HUES48 (cell line): ENCODE results near the gene ARHGAP1.
"Not testable (repeated sequence)": the region's sequence is repeated elsewhere in the genome, so short reads cannot be mapped to it uniquely, and the experiment has no call there.

ENCODE experiments used
- H3K27ac ChIP-seq: one replicate; pipeline ENCODE4 v1.7.0; 2013; ENCODE audit warnings: low read depth, low read length, inconsistent platforms
- H3K27me3 ChIP-seq: 2 replicates; pipeline ENCODE4 v1.6.1; 2013; ENCODE audit warnings: mild to moderate bottlenecking, low read length; ENCODE audit not compliant: control insufficient read depth, insufficient read depth
- H3K36me3 ChIP-seq: 2 replicates; pipeline ENCODE4 v1.6.1; 2013; ENCODE audit warnings: low read length; ENCODE audit not compliant: control insufficient read depth, insufficient read depth
- H3K4me1 ChIP-seq: 2 replicates; pipeline ENCODE4 v1.6.1; 2013; ENCODE audit warnings: mild to moderate bottlenecking, low read length; ENCODE audit not compliant: control insufficient read depth, insufficient read depth
- H3K4me3 ChIP-seq: 2 replicates; pipeline ENCODE4 v1.5.1; 2013; ENCODE audit warnings: mild to moderate bottlenecking, low read depth, low read length
- H3K9ac ChIP-seq: 2 replicates; pipeline ENCODE4 v1.6.1; 2013; ENCODE audit warnings: mild to moderate bottlenecking, low read depth, low read length, moderate library complexity
- H3K9me3 ChIP-seq: 2 replicates; pipeline ENCODE4 v1.6.1; 2013; ENCODE audit warnings: low read length; ENCODE audit not compliant: control insufficient read depth, insufficient read depth

The ARHGAP1 gene

GRCh38 chr11:46677991-46678740 is 22.3 kb downstream of the ARHGAP1 start:
- H3K9ac ChIP-seq: no peak overlapping the region

GRCh38 chr11:46677169-46677568 is 23.2 kb downstream of the ARHGAP1 start:
- H3K27ac ChIP-seq: no peak overlapping the region
- no peaks in the 10 kb centered on the region for H3K9me3 ChIP-seq
- peaks cover 20% of the 10 kb centered on the region for H3K4me1 ChIP-seq
- H3K4me3 ChIP-seq: no peak overlapping the region
- no peaks in the 10 kb centered on the region for H3K27me3 ChIP-seq
- no peak overlapping the region for H3K9ac ChIP-seq
- H3K36me3 ChIP-seq: peaks cover 48% of the 10 kb centered on the region

More at GRCh38 chr11:46677991-46678740, 22.3 kb downstream of the ARHGAP1 start:
- Histone ChIP-seq H3K27ac (no peak overlapping the region), H3K4me3 (no peak overlapping the region), H3K36me3 (peaks cover 38% of the 10 kb centered on the region), H3K27me3 (no peaks in the 10 kb centered on the region), H3K9me3 (no peaks in the 10 kb centered on the region), H3K4me1 (peaks cover 20% of the 10 kb centered on the region)

- no peaks in the 10 kb centered on the region for H3K9me3 ChIP-seq
- H3K4me3 ChIP-seq: no peak overlapping the region
- no peak overlapping the region for H3K27ac ChIP-seq
- no peaks in the 10 kb centered on the region for H3K27me3 ChIP-seq
- H3K9ac ChIP-seq: no peak overlapping the region
- H3K4me1 ChIP-seq: peaks cover 20% of the 10 kb centered on the region
- peaks cover 54% of the 10 kb centered on the region for H3K36me3 ChIP-seq
Measured at GRCh38 chr11:46676436-46677158, 23.8 kb downstream of the ARHGAP1 start.

- no peaks in the 10 kb centered on the region for H3K27me3 ChIP-seq
- H3K4me3 ChIP-seq: no peak overlapping the region
- no peak overlapping the region for H3K9ac ChIP-seq
- H3K9me3 ChIP-seq: no peaks in the 10 kb centered on the region
- peaks cover 57% of the 10 kb centered on the region for H3K36me3 ChIP-seq
- no peak overlapping the region for H3K27ac ChIP-seq
- peaks cover 20% of the 10 kb centered on the region for H3K4me1 ChIP-seq
Measured at GRCh38 chr11:46675949-46676348, 24.5 kb downstream of the ARHGAP1 start.

- H3K27ac ChIP-seq: peak overlapping the region; percentile 76
- peak overlapping the region; percentile 11; the same call in 1 of the 2 replicates for H3K9ac ChIP-seq
- H3K4me1 ChIP-seq: peaks cover 20% of the 10 kb centered on the region
- peaks cover 59% of the 10 kb centered on the region for H3K36me3 ChIP-seq
- H3K9me3 ChIP-seq: no peaks in the 10 kb centered on the region
- H3K4me3 ChIP-seq: no peak overlapping the region
- no peaks in the 10 kb centered on the region for H3K27me3 ChIP-seq
Measured at GRCh38 chr11:46675288-46675851, 25.0 kb downstream of the ARHGAP1 start.

GRCh38 chr11:46674463-46675287 is 25.7 kb downstream of the ARHGAP1 start:
- Histone ChIP-seq H3K4me1 (peaks cover 20% of the 10 kb centered on the region), H3K27ac (peak overlapping the region; percentile 76), H3K36me3 (peaks cover 57% of the 10 kb centered on the region), H3K9me3 (no peaks in the 10 kb centered on the region), H3K27me3 (no peaks in the 10 kb centered on the region), H3K4me3 (no peak overlapping the region), H3K9ac (peak overlapping the region; percentile 11; the same call in 1 of the 2 replicates)

GRCh38 chr11:46673713-46674462 is 26.5 kb downstream of the ARHGAP1 start:
- peak overlapping the region; percentile 76 for H3K27ac ChIP-seq
- H3K4me1 ChIP-seq: peaks cover 20% of the 10 kb centered on the region
- no peak overlapping the region for H3K4me3 ChIP-seq
- H3K36me3 ChIP-seq: peaks cover 57% of the 10 kb centered on the region
- H3K27me3 ChIP-seq: no peaks in the 10 kb centered on the region
- no peaks in the 10 kb centered on the region for H3K9me3 ChIP-seq
- no peak overlapping the region for H3K9ac ChIP-seq

GRCh38 chr11:46672381-46672839 is 28.0 kb downstream of the ARHGAP1 start:
- H3K27ac ChIP-seq: no peak overlapping the region
- peaks cover 62% of the 10 kb centered on the region for H3K36me3 ChIP-seq
- H3K9me3 ChIP-seq: no peaks in the 10 kb centered on the region
- no peaks in the 10 kb centered on the region for H3K27me3 ChIP-seq
- no peak overlapping the region for H3K4me3 ChIP-seq
- H3K4me1 ChIP-seq: peaks cover 20% of the 10 kb centered on the region
- H3K9ac ChIP-seq: no peak overlapping the region

- no peaks in the 10 kb centered on the region for H3K27me3 ChIP-seq
- H3K9me3 ChIP-seq: no peaks in the 10 kb centered on the region
- H3K4me1 ChIP-seq: peaks cover 20% of the 10 kb centered on the region
- H3K36me3 ChIP-seq: peaks cover 67% of the 10 kb centered on the region
- H3K27ac ChIP-seq: no peak overlapping the region
- H3K4me3 ChIP-seq: no peak overlapping the region
- no peak overlapping the region for H3K9ac ChIP-seq
Measured at GRCh38 chr11:46671958-46672315, 28.5 kb downstream of the ARHGAP1 start.

- H3K4me3 ChIP-seq, H3K9me3 ChIP-seq, H3K9ac ChIP-seq, H3K27ac ChIP-seq, H3K27me3 ChIP-seq: not testable (repeated sequence)
- H3K36me3 ChIP-seq: peaks cover 78% of the 10 kb centered on the region
- H3K4me1 ChIP-seq: peaks cover 17% of the 10 kb centered on the region
Measured at GRCh38 chr11:46670521-46670920, 29.9 kb downstream of the ARHGAP1 start.
